Stimulated activated naive CD8-positive, alpha-beta T cell treated with anti-CD3 and anti-CD28 coated beads, Interleukin-15, Interleukin-2, amounts not matched to agents 100 ng/mL and 50 ng/mL, for 24 hours (primary cell): ENCODE results near the gene RNF150.

Experiments
- H3K27ac Mint-ChIP-seq: one replicate; pipeline ENCODE4 v1.8.0; 2021; ENCODE audit warnings: mild to moderate bottlenecking, mixed read lengths
- H3K27me3 Mint-ChIP-seq: one replicate; pipeline ENCODE4 v1.8.0; 2021; ENCODE audit warnings: mixed read lengths
- H3K36me3 Mint-ChIP-seq: one replicate; pipeline ENCODE4 v1.8.0; 2021; ENCODE audit warnings: low read depth, mixed read lengths
- H3K4me1 Mint-ChIP-seq: one replicate; pipeline ENCODE4 v1.8.0; 2021; ENCODE audit warnings: low read depth, mixed read lengths
- H3K4me3 Mint-ChIP-seq: one replicate; pipeline ENCODE4 v1.8.0; 2021; ENCODE audit warnings: mild to moderate bottlenecking, mixed read lengths
- H3K9me3 Mint-ChIP-seq: one replicate; pipeline ENCODE4 v1.8.0; 2021; ENCODE audit warnings: mixed read lengths

Gene RNF150

GRCh38 chr4:141118381-141118780, 14.9 kb downstream of the RNF150 start:
- Mint-ChIP-seq H3K4me1 (no peaks in the 10 kb centered on the region), H3K27ac (no peak overlapping the region), H3K4me3 (no peak overlapping the region), H3K9me3 (peaks cover 5% of the 10 kb centered on the region), H3K36me3 (no peaks in the 10 kb centered on the region), H3K27me3 (peaks cover 8% of the 10 kb centered on the region)

GRCh38 chr4:141117935-141118334, 15.3 kb downstream of the RNF150 start:
- H3K9me3 Mint-ChIP-seq, result peaks cover 5% of the 10 kb centered on the region
- no peak overlapping the region for H3K4me3 Mint-ChIP-seq
- H3K4me1 Mint-ChIP-seq, result no peaks in the 10 kb centered on the region
- no peaks in the 10 kb centered on the region for H3K36me3 Mint-ChIP-seq
- H3K27me3 Mint-ChIP-seq, result peaks cover 9% of the 10 kb centered on the region
- no peak overlapping the region for H3K27ac Mint-ChIP-seq

- Mint-ChIP-seq H3K9me3 (peaks cover 8% of the 10 kb centered on the region), H3K27ac (no peak overlapping the region), H3K36me3 (no peaks in the 10 kb centered on the region), H3K4me3 (no peak overlapping the region), H3K27me3 (peaks cover 6% of the 10 kb centered on the region), H3K4me1 (no peaks in the 10 kb centered on the region)
These were observed 23.3 kb downstream of the RNF150 start for GRCh38 chr4:141109983-141110382.

GRCh38 chr4:141107927-141108326, 25.3 kb downstream of the RNF150 start:
- H3K4me3 Mint-ChIP-seq, result no peak overlapping the region
- H3K9me3 Mint-ChIP-seq, result peaks cover 3% of the 10 kb centered on the region
- H3K27me3 Mint-ChIP-seq, result peaks cover 6% of the 10 kb centered on the region
- no peaks in the 10 kb centered on the region for H3K36me3 Mint-ChIP-seq
- no peak overlapping the region for H3K27ac Mint-ChIP-seq
- H3K4me1 Mint-ChIP-seq, result no peaks in the 10 kb centered on the region

- H3K4me1 Mint-ChIP-seq, result no peaks in the 10 kb centered on the region
These were observed 30.9 kb downstream of the RNF150 start for GRCh38 chr4:141102367-141102766.

GRCh38 chr4:141101511-141101910, 31.8 kb downstream of the RNF150 start:
- Mint-ChIP-seq H3K4me1 (no peaks in the 10 kb centered on the region), H3K36me3 (no peaks in the 10 kb centered on the region), H3K4me3 (no peak overlapping the region), H3K9me3 (no peaks in the 10 kb centered on the region), H3K27me3 (peaks cover 3% of the 10 kb centered on the region), H3K27ac (no peak overlapping the region)

More at GRCh38 chr4:141102367-141102766, 30.9 kb downstream of the RNF150 start:
- Mint-ChIP-seq H3K36me3 (no peaks in the 10 kb centered on the region), H3K27me3 (peaks cover 3% of the 10 kb centered on the region), H3K9me3 (no peaks in the 10 kb centered on the region), H3K27ac (no peak overlapping the region), H3K4me3 (no peak overlapping the region)

- no peak overlapping the region for H3K4me3 Mint-ChIP-seq
- H3K4me1 Mint-ChIP-seq, result no peaks in the 10 kb centered on the region
- H3K36me3 Mint-ChIP-seq, result no peaks in the 10 kb centered on the region
- no peak overlapping the region for H3K27ac Mint-ChIP-seq
- H3K9me3 Mint-ChIP-seq, result no peaks in the 10 kb centered on the region
- H3K27me3 Mint-ChIP-seq, result peaks cover 3% of the 10 kb centered on the region
These were observed 33.9 kb downstream of the RNF150 start for GRCh38 chr4:141099326-141099725.

- H3K27ac Mint-ChIP-seq, result no peak overlapping the region
These were observed 35.1 kb downstream of the RNF150 start for GRCh38 chr4:141098163-141098562.

GRCh38 chr4:141090473-141090872, 42.8 kb downstream of the RNF150 start:
- Mint-ChIP-seq H3K4me3 (no peak overlapping the region), H3K27ac (no peak overlapping the region), H3K36me3 (no peaks in the 10 kb centered on the region), H3K27me3 (peaks cover 3% of the 10 kb centered on the region), H3K9me3 (peaks cover 8% of the 10 kb centered on the region), H3K4me1 (no peaks in the 10 kb centered on the region)

More at GRCh38 chr4:141098163-141098562, 35.1 kb downstream of the RNF150 start:
- Mint-ChIP-seq H3K4me1 (no peaks in the 10 kb centered on the region), H3K4me3 (no peak overlapping the region), H3K36me3 (no peaks in the 10 kb centered on the region), H3K9me3 (peaks cover 8% of the 10 kb centered on the region), H3K27me3 (peaks cover 3% of the 10 kb centered on the region)

- Mint-ChIP-seq H3K27ac (no peak overlapping the region), H3K27me3 (no peaks in the 10 kb centered on the region), H3K4me1 (no peaks in the 10 kb centered on the region), H3K36me3 (no peaks in the 10 kb centered on the region), H3K4me3 (no peak overlapping the region), H3K9me3 (no peaks in the 10 kb centered on the region)
These were observed 51.3 kb downstream of the RNF150 start for GRCh38 chr4:141081921-141082395.

GRCh38 chr4:141080668-141081067, 52.6 kb downstream of the RNF150 start:
- H3K4me3 Mint-ChIP-seq, result no peak overlapping the region
- no peaks in the 10 kb centered on the region for H3K27me3 Mint-ChIP-seq
- no peaks in the 10 kb centered on the region for H3K36me3 Mint-ChIP-seq
- H3K27ac Mint-ChIP-seq, result no peak overlapping the region
- H3K4me1 Mint-ChIP-seq, result no peaks in the 10 kb centered on the region
- no peaks in the 10 kb centered on the region for H3K9me3 Mint-ChIP-seq

- Mint-ChIP-seq H3K4me1 (no peaks in the 10 kb centered on the region), H3K27me3 (no peaks in the 10 kb centered on the region), H3K27ac (no peak overlapping the region), H3K36me3 (no peaks in the 10 kb centered on the region), H3K4me3 (no peak overlapping the region), H3K9me3 (no peaks in the 10 kb centered on the region)
These were observed 53.8 kb downstream of the RNF150 start for GRCh38 chr4:141079393-141079930.

- H3K27me3 Mint-ChIP-seq, result no peaks in the 10 kb centered on the region
- no peak overlapping the region for H3K27ac Mint-ChIP-seq
- H3K4me3 Mint-ChIP-seq, result no peak overlapping the region
- H3K36me3 Mint-ChIP-seq, result no peaks in the 10 kb centered on the region
- no peaks in the 10 kb centered on the region for H3K9me3 Mint-ChIP-seq
- H3K4me1 Mint-ChIP-seq, result no peaks in the 10 kb centered on the region
These were observed 54.4 kb downstream of the RNF150 start for GRCh38 chr4:141078871-141079270.

GRCh38 chr4:141077611-141078225, 55.6 kb downstream of the RNF150 start:
- Mint-ChIP-seq H3K4me1 (no peaks in the 10 kb centered on the region), H3K9me3 (no peaks in the 10 kb centered on the region), H3K27ac (no peak overlapping the region), H3K36me3 (no peaks in the 10 kb centered on the region), H3K27me3 (no peaks in the 10 kb centered on the region), H3K4me3 (no peak overlapping the region)

GRCh38 chr4:141075553-141075952, 57.7 kb downstream of the RNF150 start:
- no peaks in the 10 kb centered on the region for H3K4me1 Mint-ChIP-seq
- H3K9me3 Mint-ChIP-seq, result no peaks in the 10 kb centered on the region
- H3K27me3 Mint-ChIP-seq, result no peaks in the 10 kb centered on the region
- no peaks in the 10 kb centered on the region for H3K36me3 Mint-ChIP-seq
- no peak overlapping the region for H3K4me3 Mint-ChIP-seq
- H3K27ac Mint-ChIP-seq, result no peak overlapping the region
